NT2/D1 (cell line): ENCODE data around the gene KIAA1328.

Experiments used
- YY1 ChIP-seq: IDR thresholded peaks from 2 replicates; pipeline ENCODE4 v1.6.1; 2011; ENCODE audit not compliant: insufficient read length, insufficient read depth
- ZNF274 ChIP-seq: IDR thresholded peaks from 2 replicates; pipeline ENCODE4 v1.6.1; 2011; ENCODE audit warnings: mild to moderate bottlenecking, low read depth, low read length

- TF ChIP-seq YY1 (no peak), ZNF274 (no peak)
These were observed 353.6 kb downstream of the KIAA1328 start for GRCh38 chr18:37182340-37183135.
